Activated CD8-positive, alpha-beta memory T cell treated with anti-CD3 and anti-CD28 coated beads for 1 hour (primary cell): ENCODE measurements around the gene COL20A1.
"Not testable (repeated sequence)": the region's sequence is repeated elsewhere in the genome, so short reads cannot be mapped to it uniquely, and the experiment has no call there.

Source experiments
- DNase-seq, 2 donors: peaks; one replicate each; pipeline ENCODE4 v3.0.0-alpha.2; 2020; ENCODE audit warnings: low read depth in 1 of 2; ENCODE audit errors: extremely low read depth in 1 of 2

COL20A1 gene

GRCh38 chr20:63330940-63331339, 38.0 kb downstream of the COL20A1 start:
- DNase-seq = no peak

- no peak for DNase-seq
Observed at GRCh38 chr20:63331741-63332400, 38.9 kb downstream of the COL20A1 start.

DNA sequence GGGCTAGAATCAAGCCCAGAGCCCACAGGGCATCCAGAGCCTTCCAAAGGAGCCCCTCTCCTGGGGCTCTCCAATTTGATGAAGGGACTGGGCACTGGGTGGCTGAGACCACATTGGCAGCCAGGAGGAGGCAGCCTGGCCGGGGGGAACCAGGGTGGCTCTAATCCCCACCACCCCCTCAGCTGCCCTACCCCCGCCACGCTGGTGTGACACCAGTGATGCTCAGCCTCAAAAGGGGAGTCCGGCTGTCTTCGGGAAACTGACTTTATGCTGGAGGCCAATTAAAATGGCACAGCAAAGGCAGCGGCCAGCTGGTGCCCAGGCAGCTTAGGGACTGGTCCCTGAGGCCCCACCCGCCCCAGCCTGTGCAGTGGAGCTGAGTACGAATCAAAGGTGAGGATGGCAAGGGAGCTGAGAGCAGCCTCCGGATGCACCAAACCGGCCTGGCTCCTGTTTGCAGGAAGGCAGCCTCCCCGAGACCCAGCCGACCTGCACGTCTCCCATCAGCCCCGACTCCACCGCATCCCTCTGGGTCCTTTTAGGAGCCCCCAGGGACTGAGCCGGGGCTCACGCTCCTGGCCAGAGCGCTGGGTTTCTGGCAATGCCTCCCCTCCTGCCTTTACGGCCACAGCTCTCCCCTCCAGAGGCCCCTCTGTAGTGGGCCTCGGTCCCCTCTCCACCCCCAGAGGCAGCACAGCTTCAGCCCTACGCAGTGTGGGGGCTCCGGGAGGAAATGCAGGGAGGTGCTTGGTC, 39.7 kb downstream of the COL20A1 start:
- no peak for DNase-seq

- no peak for DNase-seq
Observed at GRCh38 chr20:63333241-63333836, 40.4 kb downstream of the COL20A1 start.

GRCh38 chr20:63334356-63334755, 41.4 kb downstream of the COL20A1 start:
- no peak for DNase-seq

DNA sequence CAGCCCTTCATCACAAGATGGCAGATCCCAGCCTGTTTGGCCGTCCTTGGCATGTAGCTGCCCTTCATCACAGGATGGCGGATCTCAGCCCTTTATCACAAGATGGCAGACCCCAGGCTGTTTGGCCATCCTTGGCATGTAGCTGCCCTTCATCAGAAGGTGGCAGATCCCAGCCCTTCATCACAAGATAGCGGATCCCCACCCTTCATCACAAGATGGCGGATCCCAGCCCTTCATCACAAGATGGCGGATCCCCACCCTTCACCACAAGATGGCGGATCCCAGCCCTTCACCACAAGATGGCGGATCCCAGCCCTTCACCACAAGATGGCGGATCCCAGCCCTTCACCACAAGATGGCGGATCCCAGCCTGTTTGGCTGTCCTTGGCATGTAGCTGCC, 42.1 kb downstream of the COL20A1 start:
- DNase-seq = not testable (repeated sequence)

- DNase-seq = no peak
Observed at GRCh38 chr20:63335711-63336110, 42.7 kb downstream of the COL20A1 start.

- DNase-seq = no peak
Observed at GRCh38 chr20:63336232-63336752, 43.3 kb downstream of the COL20A1 start.

DNA sequence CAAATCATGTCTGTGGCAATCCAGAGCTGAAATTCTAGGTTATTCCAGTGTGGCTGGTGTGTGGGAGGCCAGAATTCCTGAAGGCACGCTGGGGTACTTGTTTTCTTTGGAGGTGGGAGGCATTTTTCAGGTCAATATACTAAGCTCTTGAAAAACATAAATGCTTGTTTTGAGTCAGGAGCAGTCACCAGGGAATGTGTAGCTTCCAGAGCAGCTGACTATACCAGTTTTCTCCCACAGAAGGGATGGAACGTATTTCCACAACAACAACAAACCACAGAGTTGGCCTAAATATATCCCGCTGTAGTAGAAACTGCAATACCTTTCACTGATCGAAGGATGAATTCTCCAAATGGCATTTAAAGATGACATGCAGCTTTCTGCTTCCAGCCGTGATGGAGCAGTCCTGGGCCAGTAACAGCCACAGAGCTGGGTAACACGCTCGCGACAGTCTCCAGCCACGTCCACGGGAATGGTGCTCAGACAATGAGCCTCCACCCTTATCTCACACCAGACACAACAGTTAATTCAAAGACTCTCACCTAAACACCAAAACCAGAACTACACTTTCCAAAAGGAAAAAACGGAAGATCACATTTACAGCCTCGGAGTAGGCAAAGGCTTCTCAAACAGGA, 44.9 kb downstream of the COL20A1 start:
- DNase-seq = no peak

DNA sequence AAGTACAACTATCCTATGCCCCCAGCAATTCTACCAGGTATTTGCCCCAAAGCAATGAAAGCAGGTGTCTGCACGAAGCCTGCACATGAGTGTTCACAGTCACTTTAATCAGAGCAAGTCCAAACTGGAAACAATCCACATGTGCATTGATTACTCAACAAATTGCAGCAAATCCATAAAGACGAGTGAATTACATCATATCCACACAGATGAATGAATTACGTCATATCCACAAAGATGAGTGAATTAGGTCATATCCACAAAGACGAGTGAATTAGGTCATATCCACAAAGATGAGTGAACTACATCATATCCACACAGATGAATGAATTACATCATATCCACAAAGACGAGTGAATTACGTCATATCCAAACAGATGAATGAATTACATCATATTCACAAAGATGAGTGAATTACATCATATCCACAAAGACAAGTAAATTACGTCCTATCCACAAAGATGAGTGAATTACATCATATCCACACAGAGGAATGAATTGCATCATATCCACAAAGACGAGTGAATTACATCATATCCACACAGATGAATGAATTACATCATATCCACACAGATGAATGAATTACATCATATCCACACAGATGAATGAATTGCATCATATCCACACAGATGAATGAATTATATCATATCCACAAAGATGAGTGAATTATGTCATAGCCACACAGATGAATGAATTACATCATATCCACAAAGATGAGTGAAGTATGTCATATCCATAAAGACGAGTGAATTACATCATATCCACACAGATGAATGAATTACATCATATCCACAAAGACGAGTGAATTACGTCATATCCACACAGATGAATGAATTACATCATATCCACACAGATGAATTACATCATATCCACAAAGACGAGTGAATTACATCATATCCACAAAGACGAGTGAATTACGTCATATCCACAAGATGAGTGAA, 46.4 kb downstream of the COL20A1 start:
- not testable (repeated sequence) for DNase-seq

GRCh38 chr20:63340158-63340688, 47.2 kb downstream of the COL20A1 start:
- not testable (repeated sequence) for DNase-seq

- DNase-seq = no peak
Observed at GRCh38 chr20:63342561-63343459, 49.8 kb downstream of the COL20A1 start.

- DNase-seq = no peak
Observed at GRCh38 chr20:63343460-63344445, 50.8 kb downstream of the COL20A1 start.

DNA sequence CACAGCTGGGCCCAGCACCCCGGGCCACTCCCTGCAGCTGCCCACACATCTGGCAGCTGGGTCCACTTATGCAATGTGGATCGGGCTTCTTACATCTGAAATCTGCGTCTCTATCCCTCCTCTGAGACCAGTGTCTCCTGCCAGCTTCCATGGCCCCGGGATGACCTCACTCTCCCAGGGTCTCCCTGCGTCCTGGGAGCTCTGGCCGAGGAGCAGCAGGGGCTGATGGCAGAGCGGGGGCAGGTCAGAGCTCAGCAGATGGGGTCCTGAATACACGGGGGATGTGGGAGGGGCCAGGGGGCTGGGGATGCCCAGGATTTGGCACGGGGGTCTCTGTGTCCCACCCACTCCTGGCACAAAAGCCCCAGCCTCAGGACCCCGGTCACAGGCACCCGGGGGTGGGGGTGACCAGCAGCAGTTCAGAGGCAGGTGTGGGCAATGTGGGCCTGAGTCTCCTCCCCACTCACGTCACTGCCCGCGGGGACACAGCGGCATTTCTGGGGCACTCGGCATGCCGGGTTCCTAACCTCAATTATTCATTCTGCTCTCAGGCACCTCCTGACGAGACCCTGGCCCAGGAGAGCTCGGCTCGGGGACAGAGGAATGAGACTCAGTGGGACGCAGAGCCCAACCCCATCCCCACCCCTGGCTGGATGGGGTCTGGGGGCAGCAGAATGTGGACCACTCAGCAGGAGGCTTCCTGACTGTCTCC, 51.8 kb downstream of the COL20A1 start:
- no peak for DNase-seq

DNA sequence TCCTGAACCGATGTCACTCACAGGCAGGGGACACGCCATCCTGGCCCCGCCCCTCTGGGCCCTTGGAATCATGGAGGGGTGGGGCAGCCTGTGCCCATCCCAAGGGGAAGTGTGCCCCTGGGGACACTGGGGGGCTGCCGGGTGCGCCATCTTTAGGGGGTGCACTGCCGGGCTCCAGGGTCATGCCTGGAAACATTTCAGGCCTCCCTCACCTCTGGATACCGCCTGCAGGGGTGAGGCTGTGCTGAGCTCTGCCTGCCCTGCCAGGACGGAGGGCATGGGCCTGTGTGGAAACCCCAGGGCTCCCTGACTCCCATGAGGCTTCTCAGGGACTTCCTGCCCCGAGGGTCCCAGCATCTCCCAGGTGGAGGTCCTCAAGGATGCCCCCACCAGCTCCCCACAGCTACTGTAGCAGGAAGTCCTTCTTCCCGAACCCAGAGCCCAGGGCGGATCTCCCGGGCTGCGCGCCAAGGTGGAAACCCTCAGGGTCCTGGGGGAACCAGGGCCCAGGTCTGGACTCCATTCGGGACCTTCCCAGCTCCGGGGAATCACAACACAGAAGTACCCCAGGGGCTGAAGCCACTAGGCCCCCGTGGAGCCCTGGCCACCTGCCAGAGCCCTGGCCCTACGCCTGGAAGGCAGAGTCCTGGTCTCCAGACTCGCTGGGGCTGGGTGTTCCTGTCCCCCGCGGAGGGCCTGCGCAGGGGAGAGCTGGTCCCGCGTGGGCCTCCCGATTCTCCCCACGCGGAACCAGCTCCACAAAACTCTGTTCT, 52.5 kb downstream of the COL20A1 start:
- no peak for DNase-seq
